Progenitor cell of endocrine pancreas (in vitro differentiated cells): ENCODE measurements around the gene GLI2. TPM values are rescaled to one million over a fixed set of nuclear protein-coding genes. Genes with fewer than 3 reads are reported as not detected.

Source experiments
- DNase-seq: peaks from one replicate; pipeline ENCODE4 v3.0.0; 2021; ENCODE audit warnings: low spot score; ENCODE audit not compliant: unreplicated experiment
- H3K27ac Mint-ChIP-seq: 2 replicates; pipeline ENCODE4 v1.8.0; 2021; ENCODE audit warnings: mild to moderate bottlenecking, moderate library complexity, mixed read lengths
- H3K27me3 Mint-ChIP-seq: 2 replicates; pipeline ENCODE4 v1.8.0; 2021; ENCODE audit warnings: mixed read lengths
- H3K36me3 Mint-ChIP-seq: 2 replicates; pipeline ENCODE4 v1.8.0; 2022; ENCODE audit warnings: mixed read lengths; ENCODE audit not compliant: insufficient read depth
- H3K4me1 Mint-ChIP-seq: 2 replicates; pipeline ENCODE4 v1.8.0; 2021; ENCODE audit warnings: low read depth, mixed read lengths
- H3K4me3 Mint-ChIP-seq: 2 replicates; pipeline ENCODE4 v1.8.0; 2021; ENCODE audit warnings: low read depth, mild to moderate bottlenecking, moderate library complexity, mixed read lengths
- H3K9me3 Mint-ChIP-seq: 2 replicates; pipeline ENCODE4 v1.8.0; 2021; ENCODE audit warnings: low read depth, mixed read lengths
- CTCF ChIP-seq: fragments of 200-600 bp; sonication (generic); IDR thresholded peaks from one replicate; pipeline ENCODE4 v1.5.0; 2021; ENCODE audit warnings: antibody characterized with exemption, mild to moderate bottlenecking; ENCODE audit not compliant: unreplicated experiment
- total RNA-seq: library from RNA; stranded (reverse); gene quantifications from 2 replicates; pipeline ENCODE4 v1.2.1, GENCODE V29; 2021

GLI2 gene
- total RNA-seq, 1 donor from 2014 or later, result 2.3 TPM

DNA sequence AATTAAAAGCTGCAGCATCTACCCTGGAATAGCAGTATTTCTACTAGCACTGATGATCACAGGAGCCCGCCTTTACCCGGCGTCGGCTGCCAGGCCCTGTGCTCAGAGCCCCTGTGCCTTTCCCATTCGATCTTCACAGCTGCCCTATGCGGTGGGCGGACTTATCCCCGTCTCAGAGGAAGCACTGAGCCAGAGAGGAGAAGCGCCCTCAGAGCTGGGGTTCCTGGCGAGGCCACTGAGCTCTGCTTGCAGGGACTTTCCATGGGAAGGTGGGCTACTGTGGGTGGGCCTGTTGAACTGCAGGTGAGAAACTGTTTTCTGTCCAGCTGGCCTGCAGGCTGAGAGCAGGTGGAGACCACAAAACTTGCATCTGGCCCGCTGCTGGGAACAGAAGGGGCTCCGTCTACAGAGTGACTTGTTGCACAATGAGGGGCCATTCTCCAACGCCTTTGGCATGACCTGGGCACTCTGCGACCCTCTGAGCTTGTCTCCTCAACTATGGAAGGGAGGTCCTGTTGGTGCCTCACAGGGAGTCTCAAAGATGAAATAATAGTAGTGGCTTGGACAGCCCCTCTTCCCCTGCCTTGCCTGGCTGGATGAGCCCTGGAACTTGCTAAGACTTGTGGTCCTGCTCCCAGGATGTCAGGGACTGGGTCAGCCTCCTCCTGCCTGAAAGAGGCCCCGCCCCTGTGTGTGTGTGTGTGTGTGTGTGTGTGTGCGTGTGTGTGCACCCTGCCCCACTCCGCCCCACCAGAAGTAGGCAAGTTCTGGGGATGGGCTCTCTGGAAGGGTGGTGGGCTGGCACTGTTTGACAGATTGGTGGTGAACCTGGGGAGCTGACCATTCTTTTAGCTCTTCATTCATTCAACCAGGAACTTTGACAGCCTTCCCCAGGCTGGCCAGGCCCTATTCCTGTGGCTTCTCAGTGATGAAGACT is 32.7 kb downstream of the GLI2 start:
- no peak for DNase-seq
- Mint-ChIP-seq H3K36me3 (no peaks in the 10 kb centered on the region), H3K27me3 (peaks cover 75% of the 10 kb centered on the region), H3K27ac (no peak overlapping the region), H3K9me3 (no peaks in the 10 kb centered on the region), H3K4me1 (peaks cover 10% of the 10 kb centered on the region), H3K4me3 (no peak overlapping the region)
- TF ChIP-seq CTCF, result no peak

DNA sequence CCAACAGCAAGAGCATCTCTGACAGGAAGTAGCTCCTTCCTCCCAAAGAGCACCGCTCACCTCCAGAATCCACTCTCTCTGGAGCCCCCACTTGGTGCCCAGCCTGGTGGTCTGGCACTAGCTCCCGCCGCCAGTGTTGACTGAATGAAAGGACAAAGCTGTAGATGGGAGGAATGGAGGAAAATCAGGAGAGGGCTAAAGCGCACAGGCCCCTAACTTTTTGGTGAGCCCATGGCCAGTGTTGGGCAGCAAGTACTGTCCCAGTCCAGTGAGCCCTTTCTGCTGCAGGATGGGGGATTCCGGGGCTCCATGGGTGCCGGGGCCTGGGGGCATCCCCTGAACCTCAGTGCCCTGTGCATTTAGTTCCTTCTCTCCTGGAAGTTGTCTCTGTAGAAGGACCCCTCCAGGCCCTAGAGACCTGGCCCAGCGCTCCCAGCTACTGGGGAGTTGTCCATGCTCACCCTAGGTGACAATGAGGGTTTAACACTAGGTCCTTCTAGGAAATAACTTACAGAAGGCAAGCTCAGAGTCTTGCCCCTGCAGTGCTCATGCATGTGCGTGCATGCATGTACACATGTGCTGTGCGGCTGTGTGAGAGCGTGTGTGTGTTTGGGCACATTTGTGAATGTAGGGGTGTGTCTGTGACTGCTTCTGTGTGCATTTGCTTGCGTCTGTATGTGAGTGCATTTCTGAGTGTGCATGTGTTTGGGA is 33.6 kb downstream of the GLI2 start:
- no peaks in the 10 kb centered on the region for H3K36me3 Mint-ChIP-seq
- no peak overlapping the region for H3K4me3 Mint-ChIP-seq
- peaks cover 75% of the 10 kb centered on the region for H3K27me3 Mint-ChIP-seq
- no peak for DNase-seq
- H3K9me3 Mint-ChIP-seq, result no peaks in the 10 kb centered on the region
- peaks cover 10% of the 10 kb centered on the region for H3K4me1 Mint-ChIP-seq
- TF ChIP-seq CTCF, result no peak
- H3K27ac Mint-ChIP-seq, result no peak overlapping the region

GRCh38 chr2:120769787-120770120 is 34.1 kb downstream of the GLI2 start:
- H3K27me3 Mint-ChIP-seq, result peaks cover 75% of the 10 kb centered on the region
- peaks cover 8% of the 10 kb centered on the region for H3K4me1 Mint-ChIP-seq
- no peaks in the 10 kb centered on the region for H3K36me3 Mint-ChIP-seq
- H3K9me3 Mint-ChIP-seq, result no peaks in the 10 kb centered on the region
- no peak for DNase-seq
- no peak for TF ChIP-seq CTCF
- H3K27ac Mint-ChIP-seq, result no peak overlapping the region
- H3K4me3 Mint-ChIP-seq, result no peak overlapping the region

DNA sequence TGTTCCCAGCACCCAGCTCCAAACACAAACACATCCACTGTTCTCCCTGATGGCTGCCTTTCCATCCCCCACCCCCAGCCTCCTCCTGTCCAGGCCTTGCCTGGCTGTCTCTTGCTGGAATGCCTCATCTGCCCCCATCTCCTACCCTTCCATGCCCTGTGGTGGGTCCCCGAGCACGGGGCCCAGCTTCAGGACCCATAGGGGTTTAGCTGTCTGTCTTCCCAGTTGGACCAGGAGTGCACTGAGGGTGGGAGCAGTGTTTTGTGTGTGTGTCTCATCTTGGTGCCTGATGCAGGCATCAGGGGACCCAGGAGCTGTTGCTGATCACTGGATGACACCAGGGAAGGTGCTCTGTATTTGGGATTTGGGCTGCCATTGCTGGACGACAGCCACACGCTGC is 34.5 kb downstream of the GLI2 start:
- no peak for TF ChIP-seq CTCF
- no peaks in the 10 kb centered on the region for H3K36me3 Mint-ChIP-seq
- peaks cover 8% of the 10 kb centered on the region for H3K4me1 Mint-ChIP-seq
- H3K27me3 Mint-ChIP-seq, result peaks cover 75% of the 10 kb centered on the region
- H3K27ac Mint-ChIP-seq, result no peak overlapping the region
- no peak overlapping the region for H3K4me3 Mint-ChIP-seq
- no peak for DNase-seq
- no peaks in the 10 kb centered on the region for H3K9me3 Mint-ChIP-seq

GRCh38 chr2:120770641-120771040 is 35.0 kb downstream of the GLI2 start:
- Mint-ChIP-seq H3K4me1 (peaks cover 6% of the 10 kb centered on the region), H3K4me3 (no peak overlapping the region), H3K27me3 (peaks cover 75% of the 10 kb centered on the region), H3K36me3 (no peaks in the 10 kb centered on the region), H3K9me3 (no peaks in the 10 kb centered on the region), H3K27ac (no peak overlapping the region)
- TF ChIP-seq CTCF, result no peak
- DNase-seq, result no peak
